Prostate gland (tissue), 2 donors: Measurements from ENCODE around the gene SLC25A53.

ENCODE experiments used
- POLR2A ChIP-seq: fragments of 450-650 bp; IDR thresholded peaks from one replicate; pipeline ENCODE4 v1.6.1; 2016; ENCODE audit warnings: antibody characterized with exemption, mild to moderate bottlenecking
- POLR2AphosphoS5 ChIP-seq: sonication (generic); formaldehyde crosslinking; IDR thresholded peaks from one replicate; pipeline ENCODE4 v1.6.1; 2017; ENCODE audit warnings: antibody characterized with exemption
- TF ChIP-seq, protein P1 (sequence below), 4 experiments: fragments of 200-600 bp in 2 of 4; fragments of 450-650 bp in 2 of 4; sonication (generic) in 2 of 4; IDR thresholded peaks; 1 replicate in 3 of 4; 2 replicates in 1 of 4; pipeline ENCODE4 v1.5.1; 2016 to 2019; ENCODE audit warnings: antibody characterized with exemption in 4 of 4, mild to moderate bottlenecking in 2 of 4, moderate library complexity in 2 of 4

DNA sequence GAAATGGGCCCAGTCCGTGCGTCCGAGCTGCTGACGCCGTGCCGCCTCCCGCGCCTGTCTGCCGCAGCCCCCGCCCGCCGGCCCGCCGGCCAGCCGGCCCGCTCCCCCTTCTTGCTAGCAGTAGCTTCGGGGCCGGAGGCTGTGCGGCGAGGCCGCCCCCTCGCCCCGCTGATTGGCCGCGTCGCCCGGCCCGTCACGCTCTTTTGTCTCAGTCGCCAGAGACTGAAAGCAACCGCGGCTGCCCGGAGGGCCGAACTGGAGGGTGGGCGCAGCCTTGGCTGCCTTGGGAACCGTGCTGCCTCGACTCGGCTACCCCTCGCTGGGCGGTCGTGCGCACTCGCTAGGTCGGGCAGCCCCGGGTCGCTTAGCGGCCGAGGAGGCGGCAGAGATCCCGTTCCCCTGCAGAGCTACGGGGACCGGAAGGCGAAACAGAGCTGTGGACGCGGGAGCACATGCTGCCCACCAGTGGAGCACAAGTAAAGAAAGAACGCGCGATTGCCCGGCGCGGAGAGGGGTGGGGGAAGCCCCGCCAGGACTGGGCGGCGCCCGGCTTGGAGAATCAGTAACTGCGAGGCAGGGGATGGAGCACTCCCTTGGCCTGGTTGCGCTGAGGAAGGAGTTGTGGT, 44.4 kb downstream of the SLC25A53 start, which contains the start of gene ZCCHC18:
- TF ChIP-seq POLR2A, result no peak
- TF ChIP-seq, protein P1, sequence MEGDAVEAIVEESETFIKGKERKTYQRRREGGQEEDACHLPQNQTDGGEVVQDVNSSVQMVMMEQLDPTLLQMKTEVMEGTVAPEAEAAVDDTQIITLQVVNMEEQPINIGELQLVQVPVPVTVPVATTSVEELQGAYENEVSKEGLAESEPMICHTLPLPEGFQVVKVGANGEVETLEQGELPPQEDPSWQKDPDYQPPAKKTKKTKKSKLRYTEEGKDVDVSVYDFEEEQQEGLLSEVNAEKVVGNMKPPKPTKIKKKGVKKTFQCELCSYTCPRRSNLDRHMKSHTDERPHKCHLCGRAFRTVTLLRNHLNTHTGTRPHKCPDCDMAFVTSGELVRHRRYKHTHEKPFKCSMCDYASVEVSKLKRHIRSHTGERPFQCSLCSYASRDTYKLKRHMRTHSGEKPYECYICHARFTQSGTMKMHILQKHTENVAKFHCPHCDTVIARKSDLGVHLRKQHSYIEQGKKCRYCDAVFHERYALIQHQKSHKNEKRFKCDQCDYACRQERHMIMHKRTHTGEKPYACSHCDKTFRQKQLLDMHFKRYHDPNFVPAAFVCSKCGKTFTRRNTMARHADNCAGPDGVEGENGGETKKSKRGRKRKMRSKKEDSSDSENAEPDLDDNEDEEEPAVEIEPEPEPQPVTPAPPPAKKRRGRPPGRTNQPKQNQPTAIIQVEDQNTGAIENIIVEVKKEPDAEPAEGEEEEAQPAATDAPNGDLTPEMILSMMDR (IDR thresholded peaks at IDR 0.05), result no peak
- no peak for TF ChIP-seq POLR2AphosphoS5
